Erythroblast (primary cell): ENCODE results near the gene CIZ1.
"Not testable (repeated sequence)": the region's sequence is repeated elsewhere in the genome, so short reads cannot be mapped to it uniquely, and the experiment has no call there.

ENCODE experiments used
- DNase-seq, 2 experiments: peaks; one replicate each; lab custom pipeline; 2025; lab: John Stamatoyannopoulos, UW
- GATA1 ChIP-seq: IDR thresholded peaks from 2 replicates; pipeline ENCODE4 v1.6.1; 2011; ENCODE audit warnings: low read depth, mild to moderate bottlenecking, control low read depth, low read length, moderate library complexity
- POLR2A ChIP-seq: IDR thresholded peaks from 2 replicates; pipeline ENCODE4 v1.6.1; 2011; ENCODE audit warnings: mild to moderate bottlenecking, low read length

Gene CIZ1, protein sequence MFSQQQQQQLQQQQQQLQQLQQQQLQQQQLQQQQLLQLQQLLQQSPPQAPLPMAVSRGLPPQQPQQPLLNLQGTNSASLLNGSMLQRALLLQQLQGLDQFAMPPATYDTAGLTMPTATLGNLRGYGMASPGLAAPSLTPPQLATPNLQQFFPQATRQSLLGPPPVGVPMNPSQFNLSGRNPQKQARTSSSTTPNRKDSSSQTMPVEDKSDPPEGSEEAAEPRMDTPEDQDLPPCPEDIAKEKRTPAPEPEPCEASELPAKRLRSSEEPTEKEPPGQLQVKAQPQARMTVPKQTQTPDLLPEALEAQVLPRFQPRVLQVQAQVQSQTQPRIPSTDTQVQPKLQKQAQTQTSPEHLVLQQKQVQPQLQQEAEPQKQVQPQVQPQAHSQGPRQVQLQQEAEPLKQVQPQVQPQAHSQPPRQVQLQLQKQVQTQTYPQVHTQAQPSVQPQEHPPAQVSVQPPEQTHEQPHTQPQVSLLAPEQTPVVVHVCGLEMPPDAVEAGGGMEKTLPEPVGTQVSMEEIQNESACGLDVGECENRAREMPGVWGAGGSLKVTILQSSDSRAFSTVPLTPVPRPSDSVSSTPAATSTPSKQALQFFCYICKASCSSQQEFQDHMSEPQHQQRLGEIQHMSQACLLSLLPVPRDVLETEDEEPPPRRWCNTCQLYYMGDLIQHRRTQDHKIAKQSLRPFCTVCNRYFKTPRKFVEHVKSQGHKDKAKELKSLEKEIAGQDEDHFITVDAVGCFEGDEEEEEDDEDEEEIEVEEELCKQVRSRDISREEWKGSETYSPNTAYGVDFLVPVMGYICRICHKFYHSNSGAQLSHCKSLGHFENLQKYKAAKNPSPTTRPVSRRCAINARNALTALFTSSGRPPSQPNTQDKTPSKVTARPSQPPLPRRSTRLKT

DNA sequence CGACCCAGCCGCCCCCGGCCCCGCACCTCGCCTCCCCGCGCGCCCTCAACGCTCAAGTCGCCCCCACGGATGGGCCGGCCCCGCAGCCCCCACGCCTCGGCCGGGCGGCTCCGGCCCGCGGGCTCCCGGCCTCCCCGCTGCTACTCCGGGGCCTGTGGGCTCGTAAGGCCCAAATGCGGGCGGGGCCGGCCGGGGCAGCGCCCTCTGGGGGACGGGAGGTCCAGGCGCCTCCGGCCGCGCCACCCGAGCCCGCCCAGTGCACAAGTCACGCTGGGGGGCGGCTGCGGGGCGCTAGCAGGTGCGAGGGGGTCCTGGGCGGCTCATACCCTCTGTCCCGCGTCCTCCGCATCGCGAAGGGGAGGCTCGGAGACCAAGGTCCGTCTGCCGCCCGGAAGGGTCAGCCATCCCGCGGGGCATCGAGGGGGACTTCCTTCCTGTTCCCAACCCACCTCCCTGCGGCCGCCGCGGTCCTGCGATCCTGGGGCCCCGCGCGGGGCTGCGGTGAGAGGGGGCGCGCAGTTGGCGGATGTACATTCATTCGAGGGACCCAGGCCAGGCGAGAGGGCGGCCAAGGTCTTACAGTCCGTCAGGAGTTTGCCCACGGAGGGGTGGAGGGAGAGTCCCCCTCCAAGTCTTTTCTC lies at the start of gene CIZ1:
TSS of gene CIZ1 (minus strand) at position 167 of the 641 bp plus-strand sequence. CDS start 715 bp downstream, outside the sequence.
- DNase-seq = peak; percentile 88 to 92
- TF ChIP-seq GATA1 = no peak
- peak; percentile 66 for TF ChIP-seq POLR2A

DNA sequence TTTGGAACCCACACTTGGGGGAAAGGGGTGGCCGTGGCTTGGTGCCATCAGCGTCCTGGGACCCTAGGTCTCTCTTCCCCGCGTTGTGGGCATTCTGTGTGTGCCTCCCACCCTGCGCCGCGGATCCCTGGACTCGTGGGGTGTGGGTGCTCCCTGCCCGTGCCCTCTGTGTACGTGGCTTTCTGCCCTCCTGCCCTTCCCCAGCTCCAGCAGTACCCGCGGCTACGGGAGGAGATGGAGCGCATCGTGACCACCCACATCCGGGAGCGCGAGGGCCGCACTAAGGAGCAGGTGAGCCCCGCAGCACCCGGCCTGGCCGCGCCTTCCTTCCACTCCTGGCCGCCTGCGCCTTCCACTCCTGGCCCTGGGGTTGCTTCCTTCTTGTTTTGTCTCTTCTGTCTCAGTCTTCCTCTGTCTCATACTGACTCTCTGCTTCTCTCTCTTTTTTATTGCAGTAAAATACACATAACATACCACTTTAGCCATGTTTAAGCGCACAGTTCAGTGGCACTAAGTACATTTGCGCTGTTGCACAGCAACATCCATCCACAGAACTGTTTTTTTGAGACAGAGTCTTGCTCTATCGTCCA lies 42.5 kb upstream of the CIZ1 start:
- TF ChIP-seq GATA1 (no peak), POLR2A (no peak)
- DNase-seq = no peak

DNA sequence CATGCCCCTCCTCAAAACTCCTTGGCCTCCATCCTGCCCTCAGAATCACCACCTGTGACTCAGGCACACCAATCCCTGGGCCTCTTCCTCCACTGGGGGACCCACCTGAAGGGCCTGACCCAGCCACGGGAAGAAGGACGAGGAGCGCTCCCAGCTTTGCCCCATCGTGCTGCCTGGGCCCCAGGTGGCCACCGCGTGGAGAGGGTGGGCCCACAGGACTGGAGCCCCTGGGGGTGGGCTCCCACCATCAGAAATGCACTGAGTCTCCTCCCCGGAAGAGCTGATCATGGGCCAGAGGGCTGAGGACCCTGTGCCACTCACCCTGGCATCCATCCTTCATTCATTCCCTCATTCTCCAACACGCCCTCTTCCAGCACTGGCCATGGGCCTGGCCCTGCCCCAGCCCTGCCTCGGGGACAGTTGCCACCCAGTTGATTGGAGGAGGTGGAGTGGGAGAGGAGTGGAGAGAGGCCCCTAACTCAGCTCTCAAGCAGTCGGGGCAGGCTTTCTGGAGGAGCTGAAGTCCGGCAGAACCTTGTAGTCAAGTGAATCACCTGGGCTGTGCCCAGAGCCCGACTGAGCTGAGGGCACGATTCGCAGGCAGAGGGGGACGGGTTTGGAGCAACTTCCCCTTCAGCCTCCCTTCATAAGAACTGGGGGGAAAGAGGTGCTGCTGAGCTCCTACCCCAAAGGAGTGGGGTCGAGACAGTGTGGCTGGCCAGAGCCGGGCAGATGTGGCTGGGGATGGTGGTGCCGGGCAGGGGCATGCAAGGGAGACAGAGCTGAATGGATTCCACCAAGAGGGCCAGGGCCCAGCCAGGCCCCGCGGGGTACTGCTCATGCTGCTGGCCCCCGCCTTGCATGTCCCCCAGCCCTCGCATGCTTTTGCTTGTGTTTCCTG lies 41.4 kb upstream of the CIZ1 start:
- no peak for DNase-seq
- TF ChIP-seq POLR2A (no peak), GATA1 (no peak)

DNA sequence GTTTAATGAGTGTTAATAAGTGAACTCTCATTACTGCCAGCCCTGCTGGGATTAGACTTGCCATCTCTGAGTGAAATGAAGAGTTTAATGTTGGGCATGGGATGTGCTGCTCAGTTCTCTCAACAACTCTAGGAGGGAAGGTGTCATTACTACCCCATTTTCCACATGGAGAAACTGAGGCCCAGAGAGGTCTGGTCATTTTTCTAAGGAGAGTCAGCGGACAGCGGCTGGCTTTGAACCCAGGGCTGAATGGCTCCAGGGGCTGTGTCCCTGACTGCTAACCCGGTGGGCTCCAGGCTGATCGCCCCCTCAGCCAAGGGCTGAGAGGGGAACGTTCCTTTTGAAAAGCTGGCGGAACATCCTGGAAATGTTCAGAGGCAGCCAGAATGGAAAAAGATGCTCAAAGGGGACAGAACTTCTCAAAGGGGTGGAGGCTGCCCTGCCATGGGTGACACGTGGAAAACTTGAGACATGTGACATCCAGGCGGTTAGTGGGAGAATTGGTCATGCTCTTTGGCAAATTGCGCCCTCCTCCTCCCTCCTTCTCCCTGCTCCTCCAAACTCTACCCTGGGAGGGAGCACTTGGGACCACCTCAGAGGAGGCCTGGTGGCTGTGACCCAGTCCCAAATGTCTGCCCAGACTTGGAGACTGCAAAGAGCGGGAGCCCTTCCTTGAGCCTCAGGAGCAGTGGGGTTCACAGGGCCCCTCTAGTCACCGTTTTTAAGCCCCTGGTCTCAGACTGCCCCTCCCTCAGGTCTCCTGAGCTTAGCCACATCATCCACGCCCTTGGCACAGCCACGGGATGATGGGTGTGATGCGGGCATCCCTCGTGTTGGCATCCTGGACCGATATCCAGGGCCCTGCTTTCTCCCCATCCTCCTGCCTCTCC lies 40.5 kb upstream of the CIZ1 start:
- no peak for DNase-seq
- no peak for TF ChIP-seq GATA1
- TF ChIP-seq POLR2A = no peak

DNA sequence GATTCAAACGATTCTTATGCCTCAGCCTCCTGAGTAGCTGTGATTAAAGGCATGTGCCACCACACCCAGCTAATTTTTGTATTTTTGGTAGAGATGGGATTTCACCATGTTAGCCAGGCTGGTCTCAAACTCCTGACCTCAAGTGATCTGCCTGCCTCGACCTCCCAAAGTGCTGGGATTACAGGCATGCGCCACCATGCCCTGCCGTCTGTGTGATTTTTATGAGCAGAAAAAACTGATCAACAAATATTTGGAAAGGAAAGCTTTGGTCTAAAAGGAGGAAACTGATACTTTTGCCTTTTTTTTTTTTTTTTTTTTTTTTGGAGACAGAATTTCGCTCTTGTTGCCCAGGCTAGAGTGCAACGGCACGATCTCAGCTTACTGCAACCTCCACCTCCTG lies 39.5 kb upstream of the CIZ1 start:
- not testable (repeated sequence) for DNase-seq

DNA sequence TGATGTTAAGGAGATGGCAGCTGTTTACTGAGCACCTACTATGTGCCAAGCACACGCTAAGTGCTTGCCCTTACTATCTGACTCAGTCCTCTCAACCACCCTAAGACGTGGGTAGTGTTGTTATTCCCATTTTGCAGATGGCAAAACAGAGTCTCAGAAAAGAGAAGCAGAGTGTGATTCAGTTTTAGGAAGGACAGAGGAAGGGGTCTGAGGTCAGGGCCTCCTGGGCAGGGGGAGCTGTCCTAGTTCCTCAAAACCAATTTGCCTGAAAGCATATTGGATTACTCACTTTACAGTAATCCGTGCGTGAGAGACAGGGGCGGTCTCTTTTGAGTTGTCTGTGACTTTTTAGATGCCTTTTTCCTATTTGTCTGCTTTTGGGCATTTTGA lies 35.0 kb upstream of the CIZ1 start:
- DNase-seq = no peak
- TF ChIP-seq GATA1 = no peak

DNA sequence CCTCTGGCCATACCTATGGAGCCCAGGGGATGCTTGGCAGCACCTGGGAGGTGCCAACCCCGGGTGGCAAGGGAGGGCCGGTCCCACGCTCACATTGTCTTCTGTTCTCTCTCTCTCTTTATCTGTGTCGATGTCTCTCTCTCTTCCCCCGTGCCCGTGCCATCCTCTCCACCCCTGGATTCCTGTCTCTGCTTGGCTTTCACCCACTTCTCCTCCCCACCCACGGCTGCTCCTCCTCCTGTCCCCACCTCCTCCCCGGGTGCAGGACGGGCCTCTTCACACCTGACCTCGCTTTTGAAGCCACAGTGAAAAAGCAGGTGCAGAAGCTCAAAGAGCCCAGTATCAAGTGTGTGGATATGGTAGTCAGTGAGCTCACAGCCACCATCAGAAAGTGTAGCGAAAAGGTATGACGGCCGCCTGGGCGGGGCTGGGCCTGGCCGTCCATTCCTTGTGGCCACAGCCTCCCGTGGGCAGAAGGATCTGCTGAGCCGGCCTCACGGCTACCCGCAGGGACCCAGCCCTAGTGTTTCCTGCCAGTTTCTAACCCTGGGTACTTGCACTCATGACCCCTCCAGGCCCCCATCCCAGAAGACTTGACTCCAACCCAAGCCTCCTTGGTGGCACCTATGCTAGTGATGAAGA lies 34.5 kb upstream of the CIZ1 start:
- DNase-seq = no peak
- TF ChIP-seq GATA1 (no peak), POLR2A (no peak)

DNA sequence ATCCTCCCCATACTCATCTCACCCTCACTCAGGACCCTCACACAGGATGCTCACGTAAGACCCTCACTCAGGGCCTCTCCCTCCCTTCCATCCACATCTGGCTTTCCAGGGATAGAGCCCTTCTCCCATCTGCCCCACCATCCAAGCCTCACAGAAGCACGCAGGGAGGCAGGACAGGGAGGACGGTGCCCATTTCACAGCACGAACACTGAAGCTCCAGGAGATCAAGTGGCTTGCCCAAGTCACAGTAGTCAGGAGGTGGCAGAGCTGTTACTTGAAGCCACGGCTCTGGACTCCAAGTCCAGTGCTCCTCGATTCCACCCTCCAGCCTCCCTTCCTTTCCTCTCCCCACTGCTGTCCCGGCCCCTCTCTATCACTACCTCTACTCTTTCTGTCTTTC lies 33.5 kb upstream of the CIZ1 start:
- no peak for DNase-seq
- no peak for TF ChIP-seq POLR2A
- TF ChIP-seq GATA1 = no peak

DNA sequence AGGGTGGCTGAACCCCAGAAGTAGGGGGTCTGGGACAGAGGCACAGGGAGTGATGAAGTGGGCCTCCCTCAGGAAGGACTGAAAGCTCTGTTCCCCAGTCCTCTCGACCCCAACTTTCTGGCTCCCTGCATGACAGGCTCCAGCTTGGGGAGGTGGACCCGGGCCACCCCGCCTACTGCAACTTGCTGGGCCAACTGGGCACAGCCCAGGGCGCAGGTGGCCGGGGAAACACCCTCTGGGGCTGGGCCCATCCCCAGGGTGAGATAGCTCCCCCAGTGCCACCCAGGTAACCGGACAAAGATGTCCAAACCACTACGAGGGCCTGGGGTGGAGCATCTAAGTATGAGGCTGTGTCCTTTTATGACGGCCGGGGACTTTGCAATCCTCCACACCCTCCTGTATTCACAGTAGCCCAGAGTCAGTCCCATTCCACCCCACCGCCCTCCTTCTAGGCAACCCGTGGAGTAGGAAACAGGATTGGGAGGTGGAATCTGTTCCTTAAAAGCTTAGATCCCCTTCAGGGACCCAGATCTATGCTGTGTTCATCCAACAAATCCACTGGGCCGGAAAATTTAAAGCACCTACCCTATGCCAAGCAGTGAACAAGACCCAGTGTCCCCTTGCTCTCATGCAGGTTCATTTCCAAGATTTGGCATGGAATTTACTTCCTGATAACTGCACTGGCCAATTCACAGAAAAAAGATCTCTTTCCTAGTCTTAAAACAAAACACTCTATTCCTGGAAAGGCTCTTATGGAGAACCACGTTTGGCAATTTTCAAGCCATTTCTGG lies 31.7 kb upstream of the CIZ1 start:
- no peak for DNase-seq
- no peak for TF ChIP-seq POLR2A
- TF ChIP-seq GATA1 = no peak

DNA sequence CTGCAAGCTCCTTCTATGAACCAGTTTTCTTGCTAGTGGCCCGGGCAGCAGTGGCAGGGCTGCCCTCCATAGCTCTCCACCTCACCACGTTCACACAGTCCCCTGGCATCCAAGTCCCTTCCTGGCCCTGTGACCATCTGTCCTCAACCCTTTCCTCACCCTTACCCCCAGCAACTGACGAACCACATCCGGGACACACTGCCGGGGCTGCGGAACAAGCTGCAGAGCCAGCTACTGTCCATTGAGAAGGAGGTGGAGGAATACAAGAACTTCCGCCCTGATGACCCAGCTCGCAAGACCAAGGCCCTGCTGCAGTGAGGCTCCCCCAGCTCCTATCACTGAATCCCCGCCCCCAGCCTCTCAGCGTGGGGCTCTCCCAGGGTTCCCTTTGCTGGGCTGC lies 30.7 kb upstream of the CIZ1 start:
- no peak for TF ChIP-seq POLR2A
- no peak for DNase-seq

DNA sequence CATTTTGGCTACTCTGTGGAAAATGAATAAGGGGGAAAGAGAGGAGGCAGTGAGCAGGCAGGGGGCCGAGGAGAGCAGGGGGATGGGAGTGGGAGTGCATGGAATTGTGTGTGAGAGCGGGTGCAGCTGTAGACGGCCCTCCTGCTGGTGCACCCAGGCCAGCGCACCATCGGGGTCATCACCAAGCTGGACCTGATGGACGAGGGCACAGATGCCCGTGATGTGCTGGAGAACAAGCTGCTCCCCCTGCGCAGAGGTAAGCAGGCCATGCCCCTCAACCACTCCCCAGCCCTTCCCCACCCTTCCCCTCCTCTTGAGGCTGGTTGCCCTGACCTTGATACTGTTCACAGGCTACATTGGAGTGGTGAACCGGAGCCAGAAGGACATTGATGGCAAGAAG lies 28.5 kb upstream of the CIZ1 start:
- DNase-seq = no peak

More for the DNA sequence above, 28.5 kb upstream of the CIZ1 start:
- no peak for TF ChIP-seq POLR2A
- no peak for TF ChIP-seq GATA1
